ENCODE results near the gene PISD.

DNA sequence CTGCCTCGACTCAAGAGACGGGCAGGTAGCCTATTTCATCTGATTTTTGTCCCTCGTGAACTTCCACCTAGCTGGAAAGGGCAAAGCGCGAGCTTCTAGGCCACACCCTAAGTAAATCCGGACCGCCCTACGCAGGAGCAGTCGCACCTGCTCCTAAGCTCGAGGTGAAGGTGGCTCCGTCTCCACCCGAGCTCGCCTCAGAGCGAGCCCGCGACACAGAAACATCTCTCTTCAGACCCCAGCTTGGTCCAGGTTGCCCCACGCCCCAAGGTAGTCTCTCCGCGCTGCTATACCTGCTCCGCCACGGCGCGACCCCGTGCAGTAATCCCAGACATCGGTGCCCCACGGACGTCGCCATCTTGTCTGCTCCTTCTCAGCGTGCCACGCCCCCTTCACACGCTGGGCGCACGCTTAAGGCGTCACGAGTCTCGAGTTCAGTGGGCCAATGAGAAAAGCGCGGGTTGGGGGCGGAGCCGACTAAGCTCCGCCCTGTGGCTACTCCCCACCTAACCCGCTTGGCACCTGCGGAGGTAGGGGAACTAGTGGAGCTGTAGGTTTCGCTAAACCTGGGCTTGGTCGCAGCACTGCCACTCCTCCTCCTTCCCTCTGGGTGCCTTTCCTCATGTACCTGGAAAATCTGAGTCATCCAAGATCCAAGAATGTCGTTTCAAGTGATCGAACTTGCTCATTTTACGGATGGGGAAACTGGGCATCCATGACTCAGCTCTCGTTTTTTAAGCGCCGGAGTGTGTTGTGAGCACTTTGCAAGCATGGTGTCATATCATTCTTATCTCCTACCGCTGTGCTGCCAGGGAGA, at the start of gene PISD:
- TF ChIP-seq, protein P1, sequence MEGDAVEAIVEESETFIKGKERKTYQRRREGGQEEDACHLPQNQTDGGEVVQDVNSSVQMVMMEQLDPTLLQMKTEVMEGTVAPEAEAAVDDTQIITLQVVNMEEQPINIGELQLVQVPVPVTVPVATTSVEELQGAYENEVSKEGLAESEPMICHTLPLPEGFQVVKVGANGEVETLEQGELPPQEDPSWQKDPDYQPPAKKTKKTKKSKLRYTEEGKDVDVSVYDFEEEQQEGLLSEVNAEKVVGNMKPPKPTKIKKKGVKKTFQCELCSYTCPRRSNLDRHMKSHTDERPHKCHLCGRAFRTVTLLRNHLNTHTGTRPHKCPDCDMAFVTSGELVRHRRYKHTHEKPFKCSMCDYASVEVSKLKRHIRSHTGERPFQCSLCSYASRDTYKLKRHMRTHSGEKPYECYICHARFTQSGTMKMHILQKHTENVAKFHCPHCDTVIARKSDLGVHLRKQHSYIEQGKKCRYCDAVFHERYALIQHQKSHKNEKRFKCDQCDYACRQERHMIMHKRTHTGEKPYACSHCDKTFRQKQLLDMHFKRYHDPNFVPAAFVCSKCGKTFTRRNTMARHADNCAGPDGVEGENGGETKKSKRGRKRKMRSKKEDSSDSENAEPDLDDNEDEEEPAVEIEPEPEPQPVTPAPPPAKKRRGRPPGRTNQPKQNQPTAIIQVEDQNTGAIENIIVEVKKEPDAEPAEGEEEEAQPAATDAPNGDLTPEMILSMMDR (IDR thresholded peaks at IDR 0.05), result peak in 2 of 4 experiments; percentile 2 to 12
- peak; percentile 33 to 67 for TF ChIP-seq POLR2A (IDR thresholded peaks at IDR 0.05)

Measured in uterus (tissue), 2 donors.